SJSA1 (cell line): ENCODE results near the gene PAN3. TPM values are rescaled to one million over a fixed set of nuclear protein-coding genes. Genes with fewer than 3 reads are reported as not detected.
A peak's percentile ranks its signal among the peaks of the same experiment; 100 is the strongest.

ENCODE experiments used
- DNase-seq, 2 experiments: peaks; one replicate each; pipeline ENCODE4 v3.0.0-alpha.2; 2015 to 2020; ENCODE audit warnings: low spot score in 2 of 2, low read depth in 1 of 2
- H3K27ac ChIP-seq: fragments of 250-450 bp; sonication (Bioruptor Pico); 2 replicates; pipeline ENCODE4 v1.5.1; 2020; ENCODE audit warnings: mild to moderate bottlenecking, moderate library complexity
- H3K27me3 ChIP-seq: fragments of 250-450 bp; sonication (Bioruptor Pico); replicated peaks from 2 replicates; pipeline ENCODE4 v1.5.1; 2020; ENCODE audit warnings: mild to moderate bottlenecking, moderate library complexity
- H3K36me3 ChIP-seq: fragments of 250-450 bp; sonication (Bioruptor Pico); 2 replicates; pipeline ENCODE4 v1.5.1; 2020; ENCODE audit warnings: mild to moderate bottlenecking
- H3K4me1 ChIP-seq: fragments of 250-450 bp; sonication (Bioruptor Pico); replicated peaks from 2 replicates; pipeline ENCODE4 v1.6.1; 2021; ENCODE audit warnings: mild to moderate bottlenecking
- H3K4me3 ChIP-seq: fragments of 250-450 bp; sonication (Bioruptor Pico); 2 replicates; pipeline ENCODE4 v1.5.1; 2020; ENCODE audit warnings: mild to moderate bottlenecking
- H3K9me3 ChIP-seq: fragments of 250-450 bp; sonication (Bioruptor Pico); replicated peaks from 2 replicates; pipeline ENCODE4 v1.5.1; 2020; ENCODE audit warnings: mild to moderate bottlenecking
- total RNA-seq: library from RNA; depleted of rRNA; stranded (reverse); fragments of >200 nt; shearing (Covaris generic); gene quantifications from 2 replicates; pipeline ENCODE4 v1.2.3, GENCODE V29; 2014

PAN3 gene
- total RNA-seq, 1 experiment from 2014 or later: 8.1 TPM

GRCh38 chr13:28147495-28147894 lies 9.2 kb downstream of the PAN3 start:
- H3K27me3 ChIP-seq: no peaks in the 10 kb centered on the region
- no peaks in the 10 kb centered on the region for H3K9me3 ChIP-seq
- no peak overlapping the region for H3K27ac ChIP-seq
- H3K4me3 ChIP-seq: no peak overlapping the region
- peaks cover 4% of the 10 kb centered on the region; the same call in 1 of the 2 replicates for H3K36me3 ChIP-seq
- no peak for DNase-seq
- H3K4me1 ChIP-seq: no peaks in the 10 kb centered on the region

GRCh38 chr13:28159057-28159456 lies 20.7 kb downstream of the PAN3 start:
- DNase-seq: no peak
- no peak overlapping the region for H3K4me3 ChIP-seq
- H3K27ac ChIP-seq: no peak overlapping the region
- peaks cover 7% of the 10 kb centered on the region for H3K4me1 ChIP-seq
- no peaks in the 10 kb centered on the region for H3K36me3 ChIP-seq
- no peaks in the 10 kb centered on the region for H3K27me3 ChIP-seq
- 0 out of 2 replicates have a peak, but pooled peaks cover 2% of the 10 kb centered on the region for H3K9me3 ChIP-seq

- H3K27ac ChIP-seq: no peak overlapping the region
- H3K27me3 ChIP-seq: no peaks in the 10 kb centered on the region
- DNase-seq: peak; percentile 38 to 43
- H3K9me3 ChIP-seq: 0 out of 2 replicates have a peak, but pooled peaks cover 2% of the 10 kb centered on the region
- no peaks in the 10 kb centered on the region for H3K36me3 ChIP-seq
- H3K4me1 ChIP-seq: peaks cover 7% of the 10 kb centered on the region
- H3K4me3 ChIP-seq: no peak overlapping the region
Observed at GRCh38 chr13:28161370-28161769, 23.0 kb downstream of the PAN3 start.

- Histone ChIP-seq H3K9me3 (no peaks in the 10 kb centered on the region), H3K4me1 (peaks cover 7% of the 10 kb centered on the region), H3K4me3 (no peak overlapping the region), H3K27ac (no peak overlapping the region), H3K36me3 (no peaks in the 10 kb centered on the region), H3K27me3 (no peaks in the 10 kb centered on the region)
- DNase-seq: no peak
Observed at GRCh38 chr13:28163587-28163986, 25.2 kb downstream of the PAN3 start.

GRCh38 chr13:28166257-28166656 lies 27.9 kb downstream of the PAN3 start:
- H3K4me3 ChIP-seq: no peak overlapping the region

GRCh38 chr13:28171266-28171665 lies 32.9 kb downstream of the PAN3 start:
- no peak for DNase-seq
- H3K27ac ChIP-seq: no peak overlapping the region
- H3K9me3 ChIP-seq: no peaks in the 10 kb centered on the region
- peaks cover 4% of the 10 kb centered on the region; the same call in 1 of the 2 replicates for H3K4me1 ChIP-seq
- no peak overlapping the region for H3K4me3 ChIP-seq
- no peaks in the 10 kb centered on the region for H3K27me3 ChIP-seq
- H3K36me3 ChIP-seq: 0 out of 2 replicates have a peak, but pooled peaks cover 2% of the 10 kb centered on the region

More at GRCh38 chr13:28166257-28166656, 27.9 kb downstream of the PAN3 start:
- H3K27ac ChIP-seq: no peak overlapping the region
- no peak for DNase-seq
- peaks cover 4% of the 10 kb centered on the region for H3K4me1 ChIP-seq
- H3K27me3 ChIP-seq: no peaks in the 10 kb centered on the region
- no peaks in the 10 kb centered on the region for H3K36me3 ChIP-seq
- H3K9me3 ChIP-seq: no peaks in the 10 kb centered on the region

- Histone ChIP-seq H3K4me3 (no peak overlapping the region), H3K36me3 (0 out of 2 replicates have a peak, but pooled peaks cover 4% of the 10 kb centered on the region), H3K4me1 (peaks cover 4% of the 10 kb centered on the region; the same call in 1 of the 2 replicates), H3K27me3 (no peaks in the 10 kb centered on the region), H3K9me3 (no peaks in the 10 kb centered on the region), H3K27ac (no peak overlapping the region)
- DNase-seq: no peak
Observed at GRCh38 chr13:28172947-28173346, 34.6 kb downstream of the PAN3 start.

GRCh38 chr13:28173793-28174192 lies 35.4 kb downstream of the PAN3 start:
- H3K27ac ChIP-seq: no peak overlapping the region
- H3K4me1 ChIP-seq: peaks cover 4% of the 10 kb centered on the region; the same call in 1 of the 2 replicates
- H3K36me3 ChIP-seq: 0 out of 2 replicates have a peak, but pooled peaks cover 4% of the 10 kb centered on the region
- no peaks in the 10 kb centered on the region for H3K27me3 ChIP-seq
- H3K9me3 ChIP-seq: no peaks in the 10 kb centered on the region
- no peak overlapping the region for H3K4me3 ChIP-seq
- no peak for DNase-seq

- H3K4me3 ChIP-seq: no peak overlapping the region
- H3K27me3 ChIP-seq: no peaks in the 10 kb centered on the region
- H3K4me1 ChIP-seq: peaks cover 4% of the 10 kb centered on the region; the same call in 1 of the 2 replicates
- 0 out of 2 replicates have a peak, but pooled peaks cover 4% of the 10 kb centered on the region for H3K36me3 ChIP-seq
- no peak overlapping the region for H3K27ac ChIP-seq
- DNase-seq: no peak
- no peaks in the 10 kb centered on the region for H3K9me3 ChIP-seq
Observed at GRCh38 chr13:28177327-28177726, 39.0 kb downstream of the PAN3 start.

- no peaks in the 10 kb centered on the region for H3K27me3 ChIP-seq
- H3K9me3 ChIP-seq: no peaks in the 10 kb centered on the region
- peaks cover 4% of the 10 kb centered on the region; the same call in 1 of the 2 replicates for H3K4me1 ChIP-seq
- no peak for DNase-seq
- H3K27ac ChIP-seq: no peak overlapping the region
- no peak overlapping the region for H3K4me3 ChIP-seq
- 0 out of 2 replicates have a peak, but pooled peaks cover 4% of the 10 kb centered on the region for H3K36me3 ChIP-seq
Observed at GRCh38 chr13:28177877-28178276, 39.5 kb downstream of the PAN3 start.

GRCh38 chr13:28179974-28180373 lies 41.6 kb downstream of the PAN3 start:
- DNase-seq: no peak
- Histone ChIP-seq H3K27me3 (no peaks in the 10 kb centered on the region), H3K9me3 (no peaks in the 10 kb centered on the region), H3K4me1 (no peaks in the 10 kb centered on the region; the same call in 1 of the 2 replicates), H3K4me3 (no peak overlapping the region), H3K36me3 (0 out of 2 replicates have a peak, but pooled peaks cover 4% of the 10 kb centered on the region), H3K27ac (no peak overlapping the region)

GRCh38 chr13:28181413-28181812 lies 43.1 kb downstream of the PAN3 start:
- Histone ChIP-seq H3K4me1 (no peaks in the 10 kb centered on the region; the same call in 1 of the 2 replicates), H3K27ac (no peak overlapping the region), H3K4me3 (no peak overlapping the region), H3K27me3 (no peaks in the 10 kb centered on the region), H3K9me3 (no peaks in the 10 kb centered on the region), H3K36me3 (0 out of 2 replicates have a peak, but pooled peaks cover under 1% of the 10 kb centered on the region)
- DNase-seq: peak in 1 of 2 experiments; percentile 37

GRCh38 chr13:28185256-28185655 lies 46.9 kb downstream of the PAN3 start:
- Histone ChIP-seq H3K27ac (no peak overlapping the region), H3K27me3 (no peaks in the 10 kb centered on the region), H3K36me3 (peaks cover 3% of the 10 kb centered on the region; the same call in 1 of the 2 replicates), H3K4me3 (no peak overlapping the region), H3K9me3 (no peaks in the 10 kb centered on the region), H3K4me1 (no peaks in the 10 kb centered on the region; the same call in 1 of the 2 replicates)
- no peak for DNase-seq

GRCh38 chr13:28199089-28199488 lies 60.7 kb downstream of the PAN3 start:
- Histone ChIP-seq H3K36me3 (no peaks in the 10 kb centered on the region), H3K27me3 (no peaks in the 10 kb centered on the region), H3K4me3 (no peak overlapping the region)

GRCh38 chr13:28204043-28204442 lies 65.7 kb downstream of the PAN3 start:
- H3K4me3 ChIP-seq: no peak overlapping the region
- no peaks in the 10 kb centered on the region for H3K27me3 ChIP-seq
- H3K4me1 ChIP-seq: no peaks in the 10 kb centered on the region
- no peak overlapping the region for H3K27ac ChIP-seq
- no peak for DNase-seq
- H3K9me3 ChIP-seq: no peaks in the 10 kb centered on the region
- no peaks in the 10 kb centered on the region for H3K36me3 ChIP-seq

More at GRCh38 chr13:28199089-28199488, 60.7 kb downstream of the PAN3 start:
- no peak overlapping the region for H3K27ac ChIP-seq
- DNase-seq: no peak
- H3K9me3 ChIP-seq: no peaks in the 10 kb centered on the region
- no peaks in the 10 kb centered on the region for H3K4me1 ChIP-seq
